Pancreas (tissue), 10 donors: ENCODE results near the gene GRIN2C. TPM values are rescaled to one million over a fixed set of nuclear protein-coding genes. Genes with fewer than 3 reads are reported as not detected.

Source experiments
- ATAC-seq, 4 donors: fragments of 200-7000 bp; cut with Tn5 transposase; one replicate each; pipeline versions ENCODE4 v1.8.0 to v1.9.1; 2020; ENCODE audit warnings: mild to moderate bottlenecking in 4 of 4, moderate library complexity in 4 of 4
- DNase-seq, 6 donors: peaks; one replicate each; pipeline ENCODE4 v3.0.0-alpha.2; 2020
- FAIRE-seq: peaks from 2 replicates; lab custom pipeline; 2012; peaks lifted over from hg19 to GRCh38; lab: Jason Lieb, UNC
- H3K27ac ChIP-seq, 4 donors: fragments of 200-600 bp; sonication (generic); 1 replicate in 3 of 4; 2 replicates in 1 of 4; pipeline versions ENCODE4 v1.5.0 to v1.8.0; 2020
- H3K27me3 ChIP-seq, 4 donors: fragments of 200-600 bp; one replicate each; pipeline ENCODE4 v1.8.0; 2021
- H3K36me3 ChIP-seq, 3 donors: fragments of 200-600 bp; sonication (generic) in 1 of 3; one replicate each; pipeline versions ENCODE4 v1.5.0 to v1.8.0; 2020 to 2021
- H3K4me1 ChIP-seq, 3 donors: fragments of 200-600 bp; one replicate each; pipeline ENCODE4 v1.8.0; 2021
- H3K4me3 ChIP-seq, 4 donors: fragments of 200-600 bp; sonication (generic) in 2 of 4; one replicate each; pipeline versions ENCODE4 v1.5.0 to v1.8.0; 2020 to 2021
- H3K9me3 ChIP-seq, 4 donors: fragments of 200-600 bp; one replicate each; pipeline ENCODE4 v1.8.0; 2021
- CTCF ChIP-seq, 4 donors: fragments of 200-600 bp; sonication (generic) in 3 of 4; IDR thresholded peaks; one replicate each; pipeline versions ENCODE4 v1.5.0 to v1.8.0; 2021; ENCODE audit warnings: antibody characterized with exemption in 4 of 4
- WGBS, 2 donors: extraction: QIAGEN DNeasy Blood & Tissue Kit; methylation state at CpG; one replicate each; pipeline ENCODE4 v1.1.7; 2013; 5-methylcytosine and 5-hydroxymethylcytosine counted together
- intact Hi-C, 3 donors: fragments of 100-400 bp; cut with DNase I; formaldehyde crosslinking; loops; one replicate each; pipeline versions ENCODE4 v1.11.1 to v1.14.2; 2022
- polyA plus RNA-seq, 2 donors: library from polyadenylated mRNA; stranded (reverse); fragments of 200-250 nt; gene quantifications; one replicate each; pipeline ENCODE4 v1.2.3, GENCODE V29; 2013
- total RNA-seq, 6 donors: library from RNA; stranded (reverse); fragmentation: NEBNext Ultra II Directional in 4 of 6; extraction: Animal tissue kit (Norgen Biotek cat#: 25700) in 4 of 6; gene quantifications; one replicate each; pipeline versions ENCODE4 v1.2.1 to v1.2.4, GENCODE V29; 2021 to 2023
- donor health status: healthy with polysubstance abuse.
- donor health status: DM: no; HTN: no; CAD: no; lungs with moderate emphysema.
- donor health status: DM: no; HTN: no; CAD: no.
- donor health status: control.
- donor health status: control.
- donor health status: Bipolar disorder and iron deficiency.
- donor health status: DM: yes; HTN: yes; CAD: no.
- donor health status: DM: no; HTN: no; CAD: no.
- donor health status: DM: no; HTN: no; CAD: no.
- donor health status: DM: yes; HTN: yes; CAD: no.

Gene GRIN2C
- total and polyA plus RNA-seq, 8 donors: 0.03 to 0.15 (median 0.09) TPM; not detected in 3

- H3K36me3 ChIP-seq: no peaks in the 10 kb centered on the region
- H3K27me3 ChIP-seq: no peaks in the 10 kb centered on the region
- H3K27ac ChIP-seq: no peak overlapping the region
- DNase-seq (peak in 1 of 6 donors; percentile 26), FAIRE-seq (no peak), ATAC-seq (peak in 2 of 4 donors; percentile 5 to 6)
- no peak for TF ChIP-seq CTCF (IDR thresholded peaks at IDR 0.05)
- WGBS, 2 donors: 19 to 23% methylated on average over 8 of the region's 8 CpGs
- intact Hi-C loops: no loop called here
- no peaks in the 10 kb centered on the region for H3K9me3 ChIP-seq
- peak overlapping the region in 3 of 4 donors; percentile 12 to 50 (median 32) for H3K4me3 ChIP-seq
- H3K4me1 ChIP-seq: peaks cover 0 to 4% (median 0%) of the 10 kb centered on the region in 3 donors
These were observed 17.5 kb downstream of the GRIN2C start for GRCh38 chr17:74842146-74842598.

GRCh38 chr17:74840989-74841666, 18.6 kb downstream of the GRIN2C start:
- ATAC-seq: peak in 1 of 4 donors; percentile 31
- no peak overlapping the region for H3K27ac ChIP-seq
- no peak for TF ChIP-seq CTCF (IDR thresholded peaks at IDR 0.05)
- no peaks in the 10 kb centered on the region for H3K9me3 ChIP-seq
- peak in 1 of 6 donors; percentile 56 for DNase-seq
- FAIRE-seq: no peak
- WGBS, 2 donors: 71 to 72% methylated on average over 13 of the region's 13 CpGs
- no peaks in the 10 kb centered on the region for H3K27me3 ChIP-seq
- peaks cover 0 to 4% (median 0%) of the 10 kb centered on the region in 3 donors for H3K4me1 ChIP-seq
- intact Hi-C loops: no loop called here
- H3K4me3 ChIP-seq: no peak overlapping the region
- no peaks in the 10 kb centered on the region for H3K36me3 ChIP-seq

- no peak overlapping the region for H3K27ac ChIP-seq
- WGBS, 2 donors: 63 to 79% methylated on average over 6 to 7 of the region's 7 CpGs
These were observed 19.5 kb downstream of the GRIN2C start for GRCh38 chr17:74839990-74840852.

GRCh38 chr17:74838274-74838673, 21.4 kb downstream of the GRIN2C start:
- H3K4me1 ChIP-seq: peaks cover 0 to 4% (median 0%) of the 10 kb centered on the region in 3 donors
- DNase-seq (no peak), FAIRE-seq (no peak), ATAC-seq (no peak)
- TF ChIP-seq CTCF (IDR thresholded peaks at IDR 0.05): no peak
- H3K27me3 ChIP-seq: no peaks in the 10 kb centered on the region
- intact Hi-C loops: no loop called here
- H3K36me3 ChIP-seq: no peaks in the 10 kb centered on the region
- H3K27ac ChIP-seq: no peak overlapping the region
- no peaks in the 10 kb centered on the region for H3K9me3 ChIP-seq
- 87 to 90% methylated on average over 9 of the region's 9 CpGs for WGBS, 2 donors
- H3K4me3 ChIP-seq: no peak overlapping the region

More at GRCh38 chr17:74839990-74840852, 19.5 kb downstream of the GRIN2C start:
- ATAC-seq: no peak
- no peak overlapping the region for H3K4me3 ChIP-seq
- peaks cover 0 to 4% (median 0%) of the 10 kb centered on the region in 3 donors for H3K4me1 ChIP-seq
- no peaks in the 10 kb centered on the region for H3K9me3 ChIP-seq
- no peak for FAIRE-seq
- intact Hi-C loops: no loop called here
- no peak for TF ChIP-seq CTCF (IDR thresholded peaks at IDR 0.05)
- H3K27me3 ChIP-seq: no peaks in the 10 kb centered on the region
- no peaks in the 10 kb centered on the region for H3K36me3 ChIP-seq
- peak in 1 of 6 donors; percentile 39 for DNase-seq
